CD4-positive, alpha-beta memory T cell (primary cell): Measurements from ENCODE around the gene SLC44A1. TPM values are rescaled to one million over a fixed set of nuclear protein-coding genes. Genes with fewer than 3 reads are reported as not detected.
A peak's percentile ranks its signal among the peaks of the same experiment; 100 is the strongest.

Experiments used
- CTCF ChIA-PET: fragments of 350-600 bp; sonication (Branson Sonifier 250); formaldehyde crosslinking; loops from one replicate; lab custom pipeline; 2021; ENCODE audit warnings: inconsistent platforms; ENCODE audit not compliant: partially characterized antibody; lab: Charles Lee
- POLR2A ChIA-PET: fragments of 350-600 bp; sonication (Branson Sonifier 250); formaldehyde crosslinking; loops from one replicate; lab custom pipeline; 2021; ENCODE audit not compliant: partially characterized antibody; lab: Charles Lee
- DNase-seq, 5 donors: peaks; one replicate each; pipeline versions ENCODE4 v3.0.0 to v3.0.0-alpha.2; 2020 to 2022; ENCODE audit warnings: mixed read lengths in 1 of 5
- H3K27ac ChIP-seq: one replicate; pipeline ENCODE4 v1.7.0; 2013; ENCODE audit warnings: low read depth, low read length
- H3K27me3 ChIP-seq: 2 replicates; pipeline ENCODE4 v1.7.0; 2013; ENCODE audit warnings: mild to moderate bottlenecking, low read length, moderate library complexity; ENCODE audit not compliant: insufficient read depth
- H3K36me3 ChIP-seq: 2 replicates; pipeline ENCODE4 v1.7.0; 2013; ENCODE audit warnings: mild to moderate bottlenecking, low read length, moderate library complexity; ENCODE audit not compliant: insufficient read depth
- H3K4me1 ChIP-seq: 2 replicates; pipeline ENCODE4 v1.7.0; 2013; ENCODE audit warnings: mild to moderate bottlenecking, low read length, moderate library complexity; ENCODE audit not compliant: insufficient read depth
- H3K4me3 ChIP-seq, 2 donors: one replicate each; pipeline ENCODE4 v1.7.0; 2013; ENCODE audit warnings: low read length in 2 of 2, mild to moderate bottlenecking in 1 of 2
- H3K9me3 ChIP-seq, 2 donors: one replicate each; pipeline ENCODE4 v1.7.0; 2013; ENCODE audit warnings: low read length in 2 of 2, control low read depth in 1 of 2; ENCODE audit not compliant: control insufficient read depth in 1 of 2
- H3K27ac Mint-ChIP-seq, 7 donors: one replicate each; pipeline ENCODE4 v1.8.0; 2020 to 2021; ENCODE audit warnings: mixed read lengths in 7 of 7, mild to moderate bottlenecking in 6 of 7, inconsistent platforms in 3 of 7, moderate library complexity in 3 of 7
- H3K27me3 Mint-ChIP-seq, 2 donors: one replicate each; pipeline ENCODE4 v1.8.0; 2020 to 2021; ENCODE audit warnings: mixed read lengths in 2 of 2
- H3K36me3 Mint-ChIP-seq, 2 donors: one replicate each; pipeline ENCODE4 v1.8.0; 2020 to 2021; ENCODE audit warnings: mixed read lengths in 2 of 2, inconsistent platforms in 1 of 2, mild to moderate bottlenecking in 1 of 2
- H3K4me1 Mint-ChIP-seq, 4 donors: one replicate each; pipeline ENCODE4 v1.8.0; 2020 to 2021; ENCODE audit warnings: mixed read lengths in 4 of 4, mild to moderate bottlenecking in 1 of 4
- H3K4me3 Mint-ChIP-seq, 8 donors: one replicate each; pipeline ENCODE4 v1.8.0; 2020 to 2021; ENCODE audit warnings: mixed read lengths in 8 of 8, mild to moderate bottlenecking in 7 of 8, moderate library complexity in 6 of 8, inconsistent platforms in 3 of 8
- H3K9me3 Mint-ChIP-seq, 8 donors: one replicate each; pipeline ENCODE4 v1.8.0; 2020 to 2021; ENCODE audit warnings: mixed read lengths in 8 of 8, mild to moderate bottlenecking in 5 of 8, inconsistent platforms in 3 of 8, moderate library complexity in 1 of 8
- intact Hi-C: fragments of 100-400 bp; cut with micrococcal nuclease; formaldehyde crosslinking; loops from one replicate; pipeline ENCODE4 v1.15.1; 2023
- polyA plus RNA-seq, 2 donors: library from polyadenylated mRNA; unstranded; fragments of 300-500 nt; fragmentation: Illumina TruSeq; gene quantifications; one replicate each; pipeline ENCODE4 v1.2.3, GENCODE V29; 2021
- total RNA-seq, 2 experiments: library from RNA; stranded (reverse); gene quantifications; one replicate each; pipeline ENCODE4 v1.2.3, GENCODE V29; 2021

Gene SLC44A1
- total and polyA plus RNA-seq, 4 experiments from 2014 or later, result 13.7 to 33.3 (median 17.4) TPM

- peak overlapping the region in 1 of 7 donors; percentile 81 for H3K27ac Mint-ChIP-seq
- CTCF ChIA-PET, result no interaction called here
- POLR2A ChIA-PET, result no interaction called here
- H3K27me3 ChIP-seq, result no peaks in the 10 kb centered on the region
- no peaks in the 10 kb centered on the region for H3K4me1 ChIP-seq
- no peak overlapping the region for H3K27ac ChIP-seq
- DNase-seq, result no peak
- H3K36me3 ChIP-seq, result no peaks in the 10 kb centered on the region
- no peaks in the 10 kb centered on the region for H3K27me3 Mint-ChIP-seq
- H3K4me3 Mint-ChIP-seq, result peak overlapping the region in 3 of 8 donors; percentile 10 to 76 (median 27)
- peaks cover 14 to 23% of the 10 kb centered on the region in 2 donors for H3K36me3 Mint-ChIP-seq
- H3K4me3 ChIP-seq, result no peak overlapping the region
- peaks cover 4 to 14% (median 8%) of the 10 kb centered on the region in 4 donors for H3K4me1 Mint-ChIP-seq
- H3K9me3 Mint-ChIP-seq, result peaks cover 0 to 2% (median 0%) of the 10 kb centered on the region in 8 donors
- H3K9me3 ChIP-seq, result no peaks in the 10 kb centered on the region
- intact Hi-C loops, result no loop called here
Measured at GRCh38 chr9:105341434-105342146, 97.1 kb downstream of the SLC44A1 start.

GRCh38 chr9:105342147-105342505 lies 97.7 kb downstream of the SLC44A1 start:
- Mint-ChIP-seq H3K27ac (no peak overlapping the region), H3K9me3 (peaks cover 0 to 2% (median 0%) of the 10 kb centered on the region in 8 donors), H3K4me3 (peak overlapping the region in 3 of 8 donors; percentile 10 to 76 (median 27)), H3K27me3 (no peaks in the 10 kb centered on the region), H3K36me3 (peaks cover 9 to 19% of the 10 kb centered on the region in 2 donors), H3K4me1 (peaks cover 4 to 14% (median 8%) of the 10 kb centered on the region in 4 donors)
- H3K9me3 ChIP-seq, result no peaks in the 10 kb centered on the region
- no peaks in the 10 kb centered on the region for H3K36me3 ChIP-seq
- POLR2A ChIA-PET, result no interaction called here
- H3K4me1 ChIP-seq, result no peaks in the 10 kb centered on the region
- H3K27me3 ChIP-seq, result no peaks in the 10 kb centered on the region
- intact Hi-C loops, result no loop called here
- no peak for DNase-seq
- no peak overlapping the region for H3K4me3 ChIP-seq
- no peak overlapping the region for H3K27ac ChIP-seq
- CTCF ChIA-PET, result no interaction called here

DNA sequence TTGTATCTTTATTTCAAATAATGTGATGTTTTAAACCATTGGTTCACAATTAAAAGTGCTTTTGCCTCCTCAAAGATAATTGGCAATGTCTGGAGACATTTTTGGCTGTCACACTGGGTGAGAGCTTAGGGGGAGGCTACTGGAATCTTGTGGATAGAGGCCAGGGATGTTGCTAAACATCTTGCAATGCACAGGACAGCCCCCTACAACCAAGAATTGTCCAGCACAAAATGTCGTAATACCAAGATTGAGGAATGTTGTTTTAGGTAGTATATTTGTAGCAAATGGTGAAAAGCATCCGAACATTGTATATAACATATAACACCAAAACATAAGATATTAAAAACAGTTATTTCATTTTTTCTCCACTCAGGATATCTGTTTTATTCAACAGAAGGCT lies 99.8 kb downstream of the SLC44A1 start:
- H3K36me3 Mint-ChIP-seq, result peaks cover 1 to 18% of the 10 kb centered on the region in 2 donors
- H3K36me3 ChIP-seq, result no peaks in the 10 kb centered on the region
- H3K27me3 ChIP-seq, result no peaks in the 10 kb centered on the region
- ChIA-PET CTCF (no interaction called here), POLR2A (no interaction called here)
- H3K27ac Mint-ChIP-seq, result no peak overlapping the region
- H3K4me3 ChIP-seq, result no peak overlapping the region
- intact Hi-C loops, result no loop called here
- DNase-seq, result no peak
- no peak overlapping the region for H3K4me3 Mint-ChIP-seq
- H3K27ac ChIP-seq, result no peak overlapping the region
- no peaks in the 10 kb centered on the region for H3K4me1 ChIP-seq
- no peaks in the 10 kb centered on the region for H3K9me3 Mint-ChIP-seq
- peaks cover 4 to 14% (median 8%) of the 10 kb centered on the region in 4 donors for H3K4me1 Mint-ChIP-seq
- no peaks in the 10 kb centered on the region for H3K9me3 ChIP-seq
- no peaks in the 10 kb centered on the region for H3K27me3 Mint-ChIP-seq

- ChIA-PET POLR2A (no interaction called here), CTCF (no interaction called here)
- no peak overlapping the region for H3K27ac ChIP-seq
- intact Hi-C loops, result no loop called here
- no peaks in the 10 kb centered on the region for H3K4me1 ChIP-seq
- no peaks in the 10 kb centered on the region for H3K27me3 ChIP-seq
- H3K36me3 Mint-ChIP-seq, result peaks cover 5 to 24% of the 10 kb centered on the region in 2 donors
- H3K27ac Mint-ChIP-seq, result no peak overlapping the region
- H3K9me3 Mint-ChIP-seq, result no peaks in the 10 kb centered on the region
- DNase-seq, result no peak
- no peaks in the 10 kb centered on the region for H3K27me3 Mint-ChIP-seq
- no peaks in the 10 kb centered on the region for H3K9me3 ChIP-seq
- no peak overlapping the region for H3K4me3 ChIP-seq
- H3K4me3 Mint-ChIP-seq, result no peak overlapping the region
- peaks cover 4 to 14% (median 7%) of the 10 kb centered on the region in 4 donors for H3K4me1 Mint-ChIP-seq
- H3K36me3 ChIP-seq, result no peaks in the 10 kb centered on the region
Measured at GRCh38 chr9:105345626-105346025, 101.2 kb downstream of the SLC44A1 start.

DNA sequence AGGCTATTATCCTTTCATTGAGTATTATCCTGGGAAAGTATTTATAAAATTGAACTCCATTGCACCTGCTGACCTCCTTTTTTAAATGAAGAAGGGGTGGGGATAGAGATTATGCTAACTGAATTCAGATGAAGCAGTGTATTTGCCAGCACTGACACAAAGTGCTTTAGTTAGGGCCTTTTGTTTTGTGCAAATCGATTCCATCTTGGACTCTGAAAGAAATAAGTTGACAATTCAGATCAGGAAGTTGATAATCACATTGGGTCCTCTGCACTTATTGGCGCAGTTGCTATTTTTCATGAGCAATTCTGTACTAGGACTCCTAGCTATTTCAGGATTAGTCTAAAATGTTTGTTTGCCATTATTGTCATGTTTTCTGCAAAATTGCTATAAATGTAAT lies 101.8 kb downstream of the SLC44A1 start:
- ChIA-PET POLR2A (no interaction called here), CTCF (no interaction called here)
- H3K27ac Mint-ChIP-seq, result no peak overlapping the region

GRCh38 chr9:105354448-105354847 lies 110.0 kb downstream of the SLC44A1 start:
- Mint-ChIP-seq H3K27ac (no peak overlapping the region), H3K4me3 (no peak overlapping the region), H3K9me3 (no peaks in the 10 kb centered on the region), H3K36me3 (peaks cover 2 to 19% of the 10 kb centered on the region in 2 donors), H3K4me1 (peaks cover 0 to 4% (median 2%) of the 10 kb centered on the region in 4 donors), H3K27me3 (no peaks in the 10 kb centered on the region)
- ChIA-PET CTCF (no interaction called here), POLR2A (no interaction called here)
- H3K4me3 ChIP-seq, result no peak overlapping the region
- no peak overlapping the region for H3K27ac ChIP-seq
- H3K4me1 ChIP-seq, result no peaks in the 10 kb centered on the region
- no peaks in the 10 kb centered on the region for H3K27me3 ChIP-seq
- intact Hi-C loops, result no loop called here
- DNase-seq, result no peak
- no peaks in the 10 kb centered on the region for H3K36me3 ChIP-seq
- H3K9me3 ChIP-seq, result no peaks in the 10 kb centered on the region

More for the DNA sequence above, 101.8 kb downstream of the SLC44A1 start:
- Mint-ChIP-seq H3K4me1 (peaks cover 4 to 14% (median 6%) of the 10 kb centered on the region in 4 donors), H3K9me3 (no peaks in the 10 kb centered on the region), H3K27me3 (no peaks in the 10 kb centered on the region), H3K36me3 (peaks cover 5 to 28% of the 10 kb centered on the region in 2 donors), H3K4me3 (no peak overlapping the region)
- intact Hi-C loops, result no loop called here
- Histone ChIP-seq H3K36me3 (no peaks in the 10 kb centered on the region), H3K9me3 (no peaks in the 10 kb centered on the region), H3K27me3 (no peaks in the 10 kb centered on the region), H3K4me3 (no peak overlapping the region), H3K27ac (no peak overlapping the region), H3K4me1 (no peaks in the 10 kb centered on the region)
- DNase-seq, result no peak

DNA sequence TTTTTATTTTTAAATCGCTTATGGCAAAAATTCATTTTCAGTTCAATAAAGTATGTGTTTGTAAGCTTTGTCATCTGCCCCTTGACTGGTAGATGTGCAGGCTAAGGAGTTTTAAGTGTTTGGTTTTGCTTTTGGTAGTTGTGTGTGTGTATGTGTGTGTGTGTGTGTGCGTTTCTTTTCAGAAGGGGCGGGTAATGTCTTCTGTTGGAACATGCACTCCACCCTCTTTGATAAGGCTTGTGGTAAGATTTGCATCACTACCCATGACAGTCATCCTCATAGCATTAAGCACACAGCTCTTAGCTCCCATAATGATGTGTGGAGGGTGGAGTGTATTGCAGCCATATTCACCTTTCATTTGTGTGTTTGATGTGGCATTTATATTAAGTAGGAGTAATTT lies 111.3 kb downstream of the SLC44A1 start:
- Mint-ChIP-seq H3K27ac (peak overlapping the region in 3 of 7 donors; percentile 5 to 38 (median 17)), H3K36me3 (peaks cover 6 to 17% of the 10 kb centered on the region in 2 donors), H3K4me3 (no peak overlapping the region), H3K27me3 (no peaks in the 10 kb centered on the region), H3K4me1 (peaks cover 0 to 9% (median 4%) of the 10 kb centered on the region in 4 donors), H3K9me3 (no peaks in the 10 kb centered on the region)
- H3K36me3 ChIP-seq, result no peaks in the 10 kb centered on the region
- no peak overlapping the region for H3K27ac ChIP-seq
- no peaks in the 10 kb centered on the region for H3K27me3 ChIP-seq
- DNase-seq, result peak; percentile 12 to 58 (median 24)
- intact Hi-C loops, result no loop called here
- CTCF ChIA-PET, result no interaction called here
- POLR2A ChIA-PET, result no interaction called here
- no peaks in the 10 kb centered on the region for H3K9me3 ChIP-seq
- H3K4me3 ChIP-seq, result no peak overlapping the region
- no peaks in the 10 kb centered on the region for H3K4me1 ChIP-seq
